Activated CD8-positive, alpha-beta memory T cell treated with anti-CD3 and anti-CD28 coated beads for 36 hours (primary cell): ENCODE results near the gene TRAP1. TPM values are rescaled to one million over a fixed set of nuclear protein-coding genes. Genes with fewer than 3 reads are reported as not detected.

Source experiments
- CTCF ChIA-PET: fragments of 350-600 bp; sonication (Branson Sonifier 250); formaldehyde crosslinking; loops from one replicate; lab custom pipeline; 2021; ENCODE audit warnings: antibody characterized with exemption; lab: Charles Lee
- POLR2A ChIA-PET: fragments of 350-600 bp; sonication (Branson Sonifier 250); formaldehyde crosslinking; loops from one replicate; lab custom pipeline; 2021; ENCODE audit warnings: antibody characterized with exemption; lab: Charles Lee
- total RNA-seq, 2 experiments: library from RNA; stranded (reverse); gene quantifications; one replicate each; pipeline ENCODE4 v1.2.3, GENCODE V29; 2021

The TRAP1 gene
- total RNA-seq, 2 experiments from 2014 or later, result 331 to 335 TPM

DNA sequence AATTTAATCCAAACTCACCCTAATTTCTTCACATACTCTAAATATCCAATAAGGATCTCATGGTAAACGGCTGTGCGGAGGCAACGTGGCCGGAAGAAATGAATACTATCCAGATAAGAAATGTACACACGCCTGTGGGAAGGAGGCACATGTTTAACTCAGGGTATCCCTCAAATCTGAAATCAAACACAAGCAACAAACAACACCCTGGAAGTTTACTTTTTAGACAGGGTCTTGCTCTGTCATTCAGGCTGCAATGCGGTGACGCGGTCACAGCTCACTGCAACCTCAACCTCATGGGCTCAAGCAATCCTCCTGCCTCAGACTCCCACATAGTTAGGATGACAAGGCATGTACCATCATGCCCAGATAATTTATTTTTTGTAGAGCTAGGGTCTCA lies 21.2 kb upstream of the TRAP1 start:
- POLR2A ChIA-PET, result no interaction called here
- CTCF ChIA-PET, result no interaction called here

DNA sequence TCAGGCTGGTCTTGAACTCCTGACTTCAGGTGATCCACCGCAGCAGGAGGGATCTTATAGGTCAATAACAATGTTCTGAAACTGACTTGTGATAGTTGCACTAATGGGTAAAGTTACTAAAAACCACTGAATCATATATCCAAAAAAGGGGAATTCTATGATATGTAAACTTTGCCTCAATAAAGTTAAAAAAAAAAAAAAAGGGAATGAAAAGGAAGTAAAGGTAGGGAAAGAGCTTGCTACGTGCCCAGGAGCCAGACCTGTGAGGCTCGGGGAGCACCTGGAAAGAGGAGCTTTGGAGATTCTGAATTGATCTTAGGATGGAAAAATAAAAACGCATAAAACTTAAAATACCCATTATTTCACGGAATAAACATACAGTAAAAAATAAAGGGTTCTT lies 20.8 kb upstream of the TRAP1 start:
- CTCF ChIA-PET, result no interaction called here
- POLR2A ChIA-PET, result no interaction called here

DNA sequence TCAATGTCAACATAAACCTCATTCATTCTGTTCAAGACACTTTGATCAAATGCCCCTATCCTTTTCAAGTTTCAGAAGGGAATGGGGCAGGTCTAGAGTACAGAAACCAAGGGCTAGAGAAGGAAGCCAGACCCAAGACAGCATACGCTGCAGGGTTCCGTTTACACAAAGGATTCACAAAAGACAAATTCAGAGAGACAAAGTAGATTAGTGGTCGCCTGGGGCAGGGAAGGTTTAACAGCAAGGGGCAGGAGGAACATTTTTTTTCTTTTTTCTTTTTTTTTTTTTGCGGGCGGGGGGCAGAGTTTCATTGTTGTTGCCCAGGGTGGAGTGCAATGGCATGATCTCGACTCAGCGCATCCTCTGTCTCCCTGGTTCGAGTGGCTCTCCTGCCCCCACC lies 19.9 kb upstream of the TRAP1 start:
- CTCF ChIA-PET, result no interaction called here
- POLR2A ChIA-PET, result no interaction called here

DNA sequence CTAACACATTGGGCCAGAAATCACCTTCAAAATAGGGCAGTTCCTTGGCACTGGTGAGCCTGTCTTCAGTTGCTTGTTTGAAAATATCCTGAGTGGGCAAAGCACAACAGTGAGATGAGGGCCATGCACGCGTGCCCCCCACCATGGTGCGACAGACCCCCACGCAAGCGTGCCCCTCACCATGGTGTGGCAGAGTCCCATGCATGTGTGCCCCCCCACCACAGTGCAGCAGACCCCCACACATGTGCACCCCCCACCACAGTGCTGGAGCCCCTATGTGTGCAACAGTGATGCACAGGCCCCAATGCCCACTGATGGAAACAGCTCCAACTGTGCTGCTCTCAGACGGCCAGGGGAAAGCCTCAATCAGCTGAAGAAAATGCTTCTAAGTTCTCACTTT lies 18.8 kb upstream of the TRAP1 start:
- ChIA-PET POLR2A (no interaction called here), CTCF (no interaction called here)

DNA sequence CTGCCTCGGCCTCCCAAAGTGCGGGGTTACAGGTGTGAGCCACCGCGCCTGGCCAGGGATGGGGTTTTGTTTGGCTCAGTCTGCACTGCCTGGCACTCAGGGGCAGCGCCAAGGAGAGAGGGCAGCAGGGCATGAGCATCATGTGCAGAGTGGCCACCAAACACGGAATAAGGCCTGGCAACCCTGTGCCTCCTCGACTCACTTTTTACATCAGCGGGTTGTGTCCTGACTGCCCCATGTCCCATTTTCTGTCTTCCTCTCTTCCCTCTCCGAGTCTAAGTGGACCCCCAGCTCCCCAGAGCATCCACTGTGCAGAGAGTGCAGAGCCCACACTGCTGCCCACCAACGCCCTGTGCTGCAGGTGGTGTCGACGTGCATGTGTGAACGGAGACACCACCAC lies 18.2 kb upstream of the TRAP1 start:
- POLR2A ChIA-PET, result no interaction called here
- CTCF ChIA-PET, result no interaction called here

DNA sequence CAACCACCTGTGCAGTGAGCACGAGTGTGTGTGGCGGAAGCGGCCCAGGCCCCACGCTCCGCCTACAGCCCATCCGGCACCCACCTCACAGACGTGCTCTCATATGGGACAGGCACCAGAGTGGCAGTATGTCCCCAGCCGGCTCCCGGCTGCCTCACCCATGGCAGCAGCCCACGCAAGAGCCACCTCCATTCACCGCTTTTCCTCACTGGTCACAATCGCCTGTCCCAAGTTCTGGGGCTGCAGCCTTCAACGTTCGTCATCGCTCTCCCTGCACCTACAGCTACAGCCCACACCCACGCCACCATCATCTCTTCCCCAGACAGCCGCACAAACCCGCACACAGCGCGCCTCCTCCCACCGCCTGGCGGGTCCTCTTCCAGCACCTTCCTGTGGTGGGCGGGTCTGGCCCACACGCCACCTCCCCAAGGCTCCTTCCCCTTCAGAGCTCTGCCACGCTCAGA lies 17.5 kb upstream of the TRAP1 start:
- ChIA-PET CTCF (no interaction called here), POLR2A (no interaction called here)

DNA sequence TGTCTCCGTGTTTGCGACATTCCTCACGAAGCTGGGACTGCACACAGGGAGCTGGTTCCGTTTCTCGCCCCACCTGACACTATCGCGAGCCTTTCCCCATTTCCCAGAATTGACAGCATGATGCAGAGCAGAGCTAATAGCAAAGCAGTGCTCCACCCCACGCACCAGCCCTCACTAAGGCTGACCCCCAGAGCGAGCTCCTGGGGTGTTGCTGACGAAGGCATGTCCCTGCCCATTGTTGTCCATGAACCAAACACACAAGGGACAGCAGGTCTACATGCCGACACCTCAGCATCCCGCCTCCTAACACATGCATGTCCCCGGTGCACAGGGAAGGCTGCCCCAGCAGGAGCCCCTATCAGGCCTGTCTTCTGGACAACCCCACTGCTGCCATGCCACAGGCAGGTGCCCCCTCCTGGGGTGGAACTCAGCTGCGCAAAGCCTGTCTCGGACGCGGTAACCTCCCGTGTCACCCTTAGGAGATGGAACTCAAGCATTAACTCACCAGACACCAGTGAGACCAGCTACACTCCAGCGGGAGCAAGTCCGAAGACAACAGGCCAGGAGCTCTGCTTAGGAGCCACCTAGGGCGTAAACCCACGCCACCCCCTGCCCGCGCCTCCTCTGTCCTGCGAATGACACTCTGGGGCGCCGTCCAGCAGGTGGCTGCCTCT lies 16.9 kb upstream of the TRAP1 start:
- CTCF ChIA-PET, result no interaction called here
- POLR2A ChIA-PET, result no interaction called here

DNA sequence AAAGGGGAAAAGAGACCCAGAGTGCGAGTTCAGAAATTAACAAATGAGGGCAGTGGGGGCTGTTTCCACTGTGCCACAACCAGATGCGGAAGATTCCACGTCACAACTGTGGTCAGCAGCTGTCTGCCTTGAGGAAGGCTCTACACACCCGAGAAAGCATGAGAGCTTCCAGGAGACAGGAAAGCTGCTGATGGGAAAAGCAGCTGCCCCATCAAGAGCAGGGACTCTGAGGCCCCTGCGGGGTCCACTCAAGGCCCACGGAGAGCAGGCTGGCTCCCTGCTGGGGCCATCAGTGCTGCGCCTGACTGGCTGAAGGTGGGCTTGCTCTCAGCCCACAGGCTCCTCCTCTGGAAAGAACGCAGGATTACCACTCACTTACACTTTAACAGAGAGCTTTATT lies 14.8 kb upstream of the TRAP1 start:
- POLR2A ChIA-PET, result interaction anchor here (0.6 kb wide), 1 partner anchor 541 kb away, joined by 4 read pairs; the partner anchor contains the start of gene TFAP4
- CTCF ChIA-PET, result interaction anchor here (0.6 kb wide), 1 partner anchor 581 kb away, joined by 4 read pairs; no protein-coding TSS in a partner anchor

DNA sequence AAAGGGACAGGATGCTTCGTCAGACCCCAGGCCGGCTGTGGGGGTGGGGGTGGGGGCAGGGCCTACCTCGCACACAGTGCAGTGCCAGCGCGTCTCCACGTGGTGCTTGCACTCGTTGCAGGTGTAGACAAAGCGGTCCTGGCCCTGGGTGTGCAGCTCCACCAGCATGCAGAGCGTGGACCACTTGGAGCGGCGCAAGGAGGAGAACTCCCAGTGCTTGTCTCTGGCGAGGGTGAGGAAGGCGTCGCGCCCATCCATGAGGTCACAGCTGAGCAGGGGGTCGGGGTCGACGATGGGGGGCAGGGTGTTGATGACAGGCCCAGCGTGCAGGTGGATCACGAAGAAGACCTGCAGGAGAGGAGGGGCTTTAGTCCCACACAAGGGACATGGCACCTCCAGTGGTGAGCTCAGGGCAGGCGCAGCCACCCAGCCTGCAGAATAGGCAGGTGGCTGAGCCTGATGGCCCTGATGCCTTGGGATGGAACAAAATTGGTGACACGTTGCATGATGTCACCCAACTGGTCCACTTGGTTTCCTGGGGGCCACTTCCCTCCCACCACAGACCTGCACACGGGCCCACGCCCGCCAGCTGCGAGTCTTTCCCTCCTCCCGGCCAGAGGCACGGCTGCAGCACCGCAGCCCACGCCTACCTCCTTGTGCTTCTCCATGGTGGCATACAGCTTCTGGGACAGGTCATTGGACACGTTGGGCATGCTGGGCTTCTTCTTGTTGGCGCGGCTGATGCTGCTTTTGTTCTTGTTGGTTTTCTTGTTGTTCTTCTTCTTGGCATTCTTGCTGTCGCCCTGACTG lies 14.0 kb upstream of the TRAP1 start:
- POLR2A ChIA-PET, result no interaction called here

DNA sequence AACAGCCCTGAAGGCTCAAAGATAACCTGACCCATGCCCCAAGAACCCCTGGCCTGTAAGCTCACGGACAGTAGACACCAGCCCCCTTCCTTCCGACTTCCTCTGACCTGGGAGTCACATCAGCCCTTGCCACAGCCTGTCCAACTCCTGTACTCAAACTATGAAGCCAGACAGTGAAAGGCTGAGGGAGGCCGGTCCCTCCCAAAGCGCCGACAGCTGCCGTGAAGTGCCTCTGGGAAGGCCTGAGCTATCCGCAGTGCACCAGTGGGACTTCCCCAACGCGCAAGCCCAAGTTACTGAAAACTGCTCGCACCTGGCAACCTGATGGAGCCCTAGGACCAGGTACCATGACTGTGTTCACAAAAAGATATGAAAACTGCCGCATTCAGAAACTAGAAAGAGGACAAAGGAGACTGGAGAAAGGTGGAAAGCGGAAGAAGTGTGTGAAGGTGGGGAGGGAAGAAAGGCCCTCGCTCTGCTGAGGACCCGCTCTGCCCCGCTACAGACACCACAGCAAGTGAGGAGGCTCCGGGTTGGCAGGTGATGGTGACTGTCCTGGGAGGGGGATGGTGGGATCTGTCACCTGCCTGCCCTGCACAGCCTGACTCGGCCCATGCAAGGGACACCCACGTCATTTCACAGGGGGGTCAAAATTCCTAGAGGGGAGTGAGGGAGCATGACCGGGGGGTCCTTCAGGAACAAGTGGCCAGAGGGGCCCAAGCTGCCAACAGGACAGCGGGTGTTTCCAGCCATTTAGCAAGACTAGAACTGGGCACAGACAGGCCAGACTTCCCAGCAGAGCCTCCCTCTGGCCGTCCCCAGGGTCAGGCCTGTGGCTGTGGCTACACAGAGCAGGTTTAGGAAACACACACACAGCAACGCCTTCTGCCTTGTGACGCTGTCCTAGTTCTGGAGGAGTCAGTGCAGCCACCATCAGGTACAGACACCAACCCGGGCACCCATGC lies 13.1 kb upstream of the TRAP1 start:
- POLR2A ChIA-PET, result no interaction called here

More for the DNA sequence above, 14.0 kb upstream of the TRAP1 start:
- CTCF ChIA-PET, result no interaction called here

DNA sequence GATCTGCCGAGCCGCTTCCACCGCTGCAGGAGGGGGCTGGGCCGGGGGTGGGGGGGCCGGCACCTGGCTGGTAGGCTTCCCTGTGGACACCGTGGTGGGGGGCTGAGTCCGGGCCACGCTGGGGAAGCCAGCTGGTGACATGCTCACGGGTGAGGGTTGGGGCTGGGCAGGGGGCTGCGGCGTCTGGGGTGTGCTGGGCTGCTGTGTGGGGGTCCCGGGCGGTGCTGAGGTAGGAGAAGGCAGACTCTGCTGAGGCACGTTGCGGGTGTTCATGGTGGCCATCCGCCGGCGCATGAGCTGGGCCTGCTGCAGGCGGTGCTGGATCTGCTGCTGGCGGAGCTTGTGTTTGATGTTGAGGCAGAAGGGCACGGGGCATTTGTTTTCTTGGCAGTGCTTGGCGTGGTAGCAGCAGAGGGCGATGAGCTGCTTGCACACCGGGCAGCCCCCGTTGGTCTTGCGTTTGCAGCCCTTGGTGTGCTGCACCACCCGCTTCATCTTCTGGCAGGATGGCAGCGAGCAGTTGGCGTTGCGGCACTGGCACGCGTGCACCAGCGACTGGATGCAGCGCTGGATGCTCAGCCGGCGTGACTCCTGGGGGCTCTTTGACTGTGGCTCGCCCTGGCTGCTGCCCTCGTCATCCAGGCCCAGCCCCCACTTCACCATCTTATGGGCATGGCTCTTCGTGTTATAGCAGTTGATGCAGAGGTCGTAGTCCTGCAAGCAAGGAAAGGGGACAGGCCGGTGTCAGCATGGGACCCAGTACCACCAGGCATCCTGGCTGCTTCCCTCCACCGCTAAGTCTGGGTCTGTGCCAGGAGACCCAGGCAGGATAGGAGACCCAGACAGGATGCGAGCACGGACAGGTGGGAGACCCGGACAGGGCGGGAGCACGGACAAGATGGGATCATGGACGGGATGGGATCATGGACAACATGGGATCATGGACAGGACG lies 12.1 kb upstream of the TRAP1 start:
- POLR2A ChIA-PET, result no interaction called here

More for the DNA sequence above, 13.1 kb upstream of the TRAP1 start:
- CTCF ChIA-PET, result no interaction called here

DNA sequence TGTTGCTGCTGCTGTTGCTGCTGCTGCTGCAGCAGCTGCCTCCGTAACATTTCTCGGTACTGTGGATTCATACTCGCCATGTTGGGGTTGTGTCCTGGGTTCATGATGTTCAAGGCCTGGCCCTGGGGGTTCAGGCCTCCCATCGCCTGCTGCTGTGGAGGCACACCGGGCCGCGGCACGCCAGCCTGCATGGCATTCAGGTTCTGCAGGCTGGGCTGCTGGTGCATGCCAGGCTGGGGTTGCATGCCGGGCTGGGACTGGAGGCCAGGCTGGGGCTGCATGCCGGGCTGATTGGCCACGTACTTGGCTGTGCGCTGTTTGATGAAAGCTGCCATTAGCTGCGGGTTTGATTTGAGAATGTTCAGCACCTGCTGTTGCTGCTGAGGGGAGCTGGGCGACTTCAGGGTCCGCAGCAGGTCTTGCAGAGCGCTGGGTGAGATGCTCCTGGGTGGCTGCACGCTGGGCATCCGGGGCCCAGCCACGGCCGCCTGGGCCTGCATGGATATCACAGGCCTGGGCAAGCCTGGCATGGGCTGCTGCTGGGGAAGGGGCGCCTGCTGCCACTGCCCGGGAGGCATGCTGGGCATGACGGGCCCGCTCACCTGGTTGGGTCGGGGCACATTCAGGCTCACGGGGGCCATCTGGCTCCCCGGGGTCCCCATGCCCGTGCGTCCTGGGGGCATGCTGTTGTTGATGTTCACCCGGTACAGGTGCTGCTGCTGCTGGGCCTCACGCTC lies 11.3 kb upstream of the TRAP1 start:
- POLR2A ChIA-PET, result no interaction called here
- CTCF ChIA-PET, result no interaction called here

More for the DNA sequence above, 12.1 kb upstream of the TRAP1 start:
- CTCF ChIA-PET, result no interaction called here

DNA sequence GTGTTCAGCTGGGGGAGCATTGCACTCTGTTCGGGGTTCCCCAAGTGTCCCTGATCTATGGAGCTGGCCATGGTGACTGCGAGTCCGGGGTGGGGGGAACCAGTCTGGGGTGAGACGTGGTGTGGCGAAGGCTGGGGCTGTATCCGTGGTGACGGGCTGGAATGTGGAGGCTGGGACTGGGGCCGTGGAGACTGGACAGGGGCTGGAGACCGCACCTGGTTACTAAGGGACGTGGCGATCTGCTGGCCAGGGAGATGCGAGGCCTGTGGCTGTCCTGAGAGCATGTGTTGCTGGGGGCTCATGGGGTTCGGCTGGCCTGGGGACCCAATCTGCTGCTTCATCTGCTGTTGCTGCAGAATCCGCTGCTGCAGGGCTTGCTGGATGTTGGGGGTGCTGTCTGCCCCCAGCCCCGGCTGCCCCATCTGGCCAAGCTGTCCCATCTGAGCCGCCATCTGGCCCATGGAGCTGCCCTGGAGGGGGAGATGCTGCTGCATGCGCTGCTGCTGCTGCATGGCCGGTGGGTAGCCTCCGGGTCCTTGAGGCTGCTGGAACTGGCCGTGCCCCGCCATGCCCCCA lies 10.6 kb upstream of the TRAP1 start:
- POLR2A ChIA-PET, result no interaction called here
- CTCF ChIA-PET, result no interaction called here

DNA sequence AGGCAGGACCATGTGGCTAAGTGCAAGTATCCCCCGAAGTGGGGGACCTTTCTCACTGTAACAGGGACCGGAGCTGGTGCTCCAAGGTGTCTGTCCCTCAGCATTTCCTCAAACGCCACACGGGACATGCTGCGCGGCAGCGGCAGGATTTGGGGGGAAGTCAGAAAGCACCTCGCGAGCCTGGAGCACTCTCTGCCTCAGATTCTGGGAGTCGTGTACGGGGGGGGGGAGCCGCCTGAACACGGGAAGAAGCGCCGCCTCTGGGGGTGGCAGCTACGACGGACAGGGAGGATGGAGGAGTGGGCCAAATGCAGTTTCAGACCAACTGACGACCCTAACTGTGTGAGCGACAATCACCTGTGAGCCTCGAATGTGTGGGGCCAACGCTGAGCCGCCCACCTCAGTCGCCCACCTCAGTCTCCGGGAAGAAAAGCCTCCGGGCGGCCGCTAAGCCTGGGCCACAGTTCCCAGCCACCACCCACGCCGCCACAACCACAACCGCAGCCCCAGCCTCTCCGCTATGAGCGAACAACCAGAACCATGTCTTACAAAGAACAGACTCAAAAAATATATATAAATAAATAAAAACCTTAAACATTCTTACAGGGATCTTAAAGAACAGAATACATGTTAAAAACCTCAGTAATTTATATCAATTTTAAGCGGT lies 8.8 kb upstream of the TRAP1 start:
- ChIA-PET CTCF (no interaction called here), POLR2A (no interaction called here)

DNA sequence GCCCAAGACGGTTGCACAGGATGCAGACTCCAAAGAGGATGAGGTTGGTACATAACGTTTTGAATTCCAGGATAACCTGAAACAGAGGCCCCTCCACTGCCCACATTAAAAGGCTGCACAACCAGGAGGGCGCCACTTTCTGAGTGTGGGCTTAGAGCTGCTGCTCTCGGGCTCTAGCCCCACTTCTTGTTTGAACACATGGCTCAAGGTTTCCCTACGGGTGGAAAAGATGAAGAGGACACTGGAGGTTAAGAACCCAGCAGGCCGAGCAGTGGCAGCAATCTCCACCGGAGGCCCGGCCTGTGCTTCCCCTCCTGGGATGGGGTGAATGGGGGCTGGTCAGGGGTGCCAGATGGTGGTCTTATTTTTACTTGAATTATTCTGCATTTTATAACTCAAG lies 8.0 kb upstream of the TRAP1 start:
- POLR2A ChIA-PET, result no interaction called here

DNA sequence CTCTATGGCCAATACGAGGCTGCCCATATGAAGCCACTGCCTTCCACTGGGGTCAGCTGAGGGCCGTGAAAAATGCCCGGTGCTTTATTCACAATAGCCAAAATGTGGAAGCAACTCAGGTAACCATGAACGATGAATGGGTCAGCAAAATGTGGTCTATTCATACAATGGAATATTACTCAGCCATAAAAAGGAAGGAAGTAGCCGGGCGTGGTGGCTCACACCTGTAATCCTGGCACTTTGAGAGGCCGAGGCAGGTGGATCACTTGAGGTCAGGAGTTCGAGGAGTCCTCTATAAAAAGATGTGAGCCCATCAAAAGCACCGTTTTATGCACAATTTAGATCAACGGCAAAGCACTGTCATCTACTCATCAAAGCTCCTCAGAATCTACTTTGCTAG lies 5.2 kb upstream of the TRAP1 start:
- ChIA-PET POLR2A (no interaction called here), CTCF (no interaction called here)

More for the DNA sequence above, 8.0 kb upstream of the TRAP1 start:
- CTCF ChIA-PET, result no interaction called here

DNA sequence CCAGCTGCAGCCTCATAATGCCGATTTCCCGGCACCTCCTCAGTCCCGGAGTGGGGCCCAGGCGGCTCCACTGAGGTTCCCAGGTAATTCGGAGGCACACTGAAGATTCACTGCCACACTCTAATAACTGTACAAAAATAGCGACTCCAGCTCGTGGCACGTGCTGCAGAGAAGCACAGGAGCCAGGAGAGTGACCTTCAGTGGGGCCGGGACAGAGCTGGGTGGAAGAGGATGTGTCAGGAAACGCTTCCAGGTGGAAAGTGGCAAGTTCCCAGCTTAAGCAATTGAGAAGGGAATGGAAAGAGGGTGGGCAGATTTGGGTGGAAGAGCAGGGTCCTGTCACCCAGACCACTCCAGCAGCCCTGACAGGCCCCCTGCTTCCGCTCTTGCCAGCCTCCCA lies 3.1 kb upstream of the TRAP1 start:
- POLR2A ChIA-PET, result interaction anchor here (1.1 kb wide), 1 partner anchor 243 kb away, joined by 3 read pairs; no protein-coding TSS in a partner anchor
- CTCF ChIA-PET, result no interaction called here
